PC-9 (cell line): ENCODE results near the gene PLEKHA5. TPM values are rescaled to one million over a fixed set of nuclear protein-coding genes. Genes with fewer than 3 reads are reported as not detected.
A peak's percentile ranks its signal among the peaks of the same experiment; 100 is the strongest.

ENCODE experiments used
- BruUV-seq: library from RNA; stranded (reverse); fragments of 400-500 nt; replicated peaks from 2 replicates; lab custom pipeline; 2021; lab: Mats Ljungman, UMichigan
- CTCF ChIA-PET: fragments of 300-600 bp; sonication (Branson Sonifier 250); formaldehyde crosslinking; loops from one replicate; lab custom pipeline; 2022; ENCODE audit warnings: antibody characterized with exemption; lab: Charles Lee
- POLR2A ChIA-PET: fragments of 300-600 bp; sonication (Branson Sonifier 250); formaldehyde crosslinking; loops from one replicate; lab custom pipeline; 2022; ENCODE audit warnings: antibody characterized with exemption; ENCODE audit not compliant: unreplicated experiment; lab: Charles Lee
- DNase-seq, 2 experiments: peaks; one replicate each; pipeline versions ENCODE4 v3.0.0 to v3.0.0-alpha.2; 2015 to 2022; ENCODE audit warnings: mixed read lengths in 1 of 2
- H2AFZ ChIP-seq: fragments of 200-600 bp; sonication (generic); 2 replicates; pipeline ENCODE4 v1.8.1; 2017; ENCODE audit warnings: antibody characterized with exemption
- H3F3A ChIP-seq: fragments of 200-600 bp; sonication (generic); 2 replicates; pipeline ENCODE4 v1.8.1; 2017; ENCODE audit warnings: antibody characterized with exemption, mild to moderate bottlenecking, low read depth; ENCODE audit not compliant: insufficient read depth
- H3K27ac ChIP-seq: fragments of 200-600 bp; sonication (generic); 2 replicates; pipeline ENCODE4 v1.6.1; 2016; ENCODE audit warnings: mixed run types
- H3K27me3 ChIP-seq: fragments of 200-600 bp; sonication (generic); 2 replicates; pipeline ENCODE4 v1.6.1; 2016; ENCODE audit warnings: low read depth, mixed run types; ENCODE audit not compliant: insufficient read depth
- H3K36me3 ChIP-seq: fragments of 200-600 bp; sonication (generic); 2 replicates; pipeline ENCODE4 v1.6.1; 2016; ENCODE audit warnings: low read depth, mixed run types
- H3K4me1 ChIP-seq: fragments of 200-600 bp; sonication (generic); replicated peaks from 2 replicates; pipeline ENCODE4 v1.6.1; 2016; ENCODE audit warnings: mixed run types; ENCODE audit not compliant: insufficient read depth
- H3K4me2 ChIP-seq: fragments of 200-600 bp; sonication (generic); 2 replicates; pipeline ENCODE4 v1.6.1; 2017; ENCODE audit warnings: mixed run types
- H3K4me3 ChIP-seq: fragments of 200-600 bp; sonication (generic); 2 replicates; pipeline ENCODE4 v1.6.1; 2016; ENCODE audit warnings: mixed run types
- H3K79me2 ChIP-seq: fragments of 200-600 bp; sonication (generic); 2 replicates; pipeline ENCODE4 v1.6.1; 2017; ENCODE audit warnings: low read depth, mixed run types
- H3K9me2 ChIP-seq: fragments of 200-600 bp; sonication (generic); 2 replicates; pipeline ENCODE4 v1.8.1; 2017; ENCODE audit warnings: mild to moderate bottlenecking; ENCODE audit not compliant: insufficient read depth
- H3K9me3 ChIP-seq: fragments of 200-600 bp; sonication (generic); 2 replicates; pipeline ENCODE4 v1.8.1; 2016; ENCODE audit warnings: low read depth; ENCODE audit not compliant: insufficient read depth
- H4K20me1 ChIP-seq: fragments of 200-600 bp; sonication (generic); 2 replicates; pipeline ENCODE4 v1.8.1; 2017; ENCODE audit not compliant: insufficient read depth
- EZH2 ChIP-seq: fragments of 200-600 bp; sonication (generic); IDR thresholded peaks from 2 replicates; pipeline ENCODE4 v1.8.0; 2017; ENCODE audit warnings: antibody characterized with exemption, low read depth
- intact Hi-C: fragments of 100-400 bp; cut with micrococcal nuclease; formaldehyde crosslinking; loops from one replicate; pipeline ENCODE4 v1.10.0; 2022; ENCODE audit not compliant: unreplicated experiment
- total RNA-seq: library from RNA; stranded (reverse); gene quantifications from 2 replicates; pipeline ENCODE4 v1.2.3, GENCODE V29; 2021
- TF ChIP-seq, protein P1 (sequence below): fragments of 200-600 bp; sonication (generic); conservative IDR thresholded peaks from 2 replicates; pipeline ENCODE4 v1.6.1; 2017; ENCODE audit warnings: mixed run types, antibody characterized with exemption, mild to moderate bottlenecking, moderate library complexity

PLEKHA5 gene
- total RNA-seq, 1 experiment from 2014 or later: 54.1 TPM

DNA sequence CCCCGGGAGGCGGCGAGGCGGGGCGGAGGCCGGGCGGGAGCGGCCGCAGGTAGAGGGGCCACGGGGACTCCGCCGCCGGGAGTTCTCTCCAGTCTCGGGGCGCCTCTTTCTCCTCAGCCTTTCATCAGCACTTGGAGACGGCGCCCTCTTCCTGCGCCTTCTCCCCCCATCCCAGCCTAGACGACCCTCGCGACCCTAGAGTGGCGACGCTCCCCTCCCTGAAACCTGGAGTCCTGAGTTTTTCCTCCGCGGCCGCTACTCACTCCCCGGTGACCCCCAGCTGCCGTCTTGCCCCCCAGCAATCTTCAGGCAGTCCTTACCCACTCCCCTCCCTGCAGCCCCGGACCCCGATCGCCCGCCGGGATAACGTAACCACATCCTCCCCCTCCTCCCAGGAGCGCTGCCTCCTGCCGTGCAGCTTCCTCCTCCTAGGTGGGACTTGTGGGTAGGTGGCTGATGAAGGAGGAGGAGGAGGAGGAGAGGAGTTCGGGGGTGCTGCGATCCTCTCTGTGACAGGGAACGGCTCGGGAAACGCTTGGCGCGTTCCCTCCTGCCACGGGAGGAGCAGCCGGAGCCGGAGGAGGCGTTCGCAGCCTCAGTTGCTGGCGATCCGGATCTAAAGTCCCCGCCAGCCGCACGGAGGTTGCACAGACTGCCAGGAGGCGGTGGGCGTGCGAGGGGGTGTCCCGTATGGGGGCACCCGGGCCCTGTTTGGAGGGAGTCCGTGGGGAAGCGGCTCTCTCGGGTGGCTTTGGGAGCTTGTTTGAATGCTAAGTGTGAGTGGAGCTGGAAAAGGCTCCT is 891 bp downstream of the PLEKHA5 start:
- Histone ChIP-seq H3K4me3 (peak overlapping the region; percentile 75), H3K27me3 (no peaks in the 10 kb centered on the region), H3K36me3 (peaks cover 15% of the 10 kb centered on the region; the same call in 1 of the 2 replicates), H2AFZ (peak overlapping the region; percentile 93), H4K20me1 (no peaks in the 10 kb centered on the region), H3K27ac (peak overlapping the region; percentile 36), H3F3A (peaks cover 21% of the 10 kb centered on the region), H3K4me2 (peak overlapping the region; percentile 86), H3K9me3 (peaks cover 8% of the 10 kb centered on the region), H3K79me2 (peaks cover 43% of the 10 kb centered on the region), H3K9me2 (no peaks in the 10 kb centered on the region), H3K4me1 (peaks cover 21% of the 10 kb centered on the region)
- CTCF ChIA-PET: interaction anchor here (0.5 kb wide), 1 partner anchor 59 kb away, joined by 4 read pairs; no protein-coding TSS in a partner anchor
- TF ChIP-seq, protein P1, sequence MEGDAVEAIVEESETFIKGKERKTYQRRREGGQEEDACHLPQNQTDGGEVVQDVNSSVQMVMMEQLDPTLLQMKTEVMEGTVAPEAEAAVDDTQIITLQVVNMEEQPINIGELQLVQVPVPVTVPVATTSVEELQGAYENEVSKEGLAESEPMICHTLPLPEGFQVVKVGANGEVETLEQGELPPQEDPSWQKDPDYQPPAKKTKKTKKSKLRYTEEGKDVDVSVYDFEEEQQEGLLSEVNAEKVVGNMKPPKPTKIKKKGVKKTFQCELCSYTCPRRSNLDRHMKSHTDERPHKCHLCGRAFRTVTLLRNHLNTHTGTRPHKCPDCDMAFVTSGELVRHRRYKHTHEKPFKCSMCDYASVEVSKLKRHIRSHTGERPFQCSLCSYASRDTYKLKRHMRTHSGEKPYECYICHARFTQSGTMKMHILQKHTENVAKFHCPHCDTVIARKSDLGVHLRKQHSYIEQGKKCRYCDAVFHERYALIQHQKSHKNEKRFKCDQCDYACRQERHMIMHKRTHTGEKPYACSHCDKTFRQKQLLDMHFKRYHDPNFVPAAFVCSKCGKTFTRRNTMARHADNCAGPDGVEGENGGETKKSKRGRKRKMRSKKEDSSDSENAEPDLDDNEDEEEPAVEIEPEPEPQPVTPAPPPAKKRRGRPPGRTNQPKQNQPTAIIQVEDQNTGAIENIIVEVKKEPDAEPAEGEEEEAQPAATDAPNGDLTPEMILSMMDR: no peak
- TF ChIP-seq EZH2: no peak
- peak; percentile 46 to 61 for DNase-seq
- BruUV-seq: no TSS peak
- POLR2A ChIA-PET: interaction anchor here (0.6 kb wide), 1 partner anchor 51 kb away, joined by 3 read pairs; no protein-coding TSS in a partner anchor
- intact Hi-C loops: loop anchor here (2.0 to 10.0 kb wide), 7 partner anchors 57 to 868 kb away; partner anchors contain the start of gene PIK3C2G

DNA sequence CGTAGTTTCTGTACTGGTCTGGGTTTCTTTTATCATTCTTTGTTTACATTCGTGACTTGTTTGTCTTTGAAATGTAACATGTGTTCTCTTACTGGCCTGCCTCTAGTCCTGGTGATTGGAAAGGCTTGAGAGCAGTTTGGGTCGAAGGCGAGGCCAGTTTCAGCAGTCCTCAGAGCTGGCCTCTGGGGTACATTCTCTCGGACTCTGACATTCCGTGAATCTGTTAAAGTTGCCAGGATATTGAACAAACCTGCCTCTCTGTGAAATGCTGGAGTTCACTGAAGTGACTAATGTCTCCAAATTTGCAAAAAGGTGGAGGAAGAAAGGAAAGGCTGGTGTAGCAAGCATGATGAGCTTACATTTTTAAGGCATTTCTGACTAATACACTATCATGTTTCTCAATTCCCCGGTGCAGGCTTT is 1.5 kb downstream of the PLEKHA5 start:
- BruUV-seq: TSS peak; percentile 29
- intact Hi-C loops: loop anchor here (2.0 to 10.0 kb wide), 7 partner anchors 56 to 869 kb away; partner anchors contain the start of gene PIK3C2G
- Histone ChIP-seq H3F3A (peaks cover 21% of the 10 kb centered on the region), H3K79me2 (peaks cover 49% of the 10 kb centered on the region), H3K4me2 (peak overlapping the region; percentile 86), H3K27ac (peak overlapping the region; percentile 36), H3K9me2 (no peaks in the 10 kb centered on the region), H3K27me3 (no peaks in the 10 kb centered on the region), H2AFZ (peak overlapping the region; percentile 93), H3K4me1 (peaks cover 21% of the 10 kb centered on the region), H3K9me3 (peaks cover 8% of the 10 kb centered on the region), H3K4me3 (peak overlapping the region; percentile 75), H3K36me3 (peaks cover 15% of the 10 kb centered on the region; the same call in 1 of the 2 replicates), H4K20me1 (no peaks in the 10 kb centered on the region)
- DNase-seq: peak; percentile 30 to 69
- POLR2A ChIA-PET: no interaction called here
- TF ChIP-seq, protein P1: no peak
- TF ChIP-seq EZH2: no peak
- CTCF ChIA-PET: no interaction called here

DNA sequence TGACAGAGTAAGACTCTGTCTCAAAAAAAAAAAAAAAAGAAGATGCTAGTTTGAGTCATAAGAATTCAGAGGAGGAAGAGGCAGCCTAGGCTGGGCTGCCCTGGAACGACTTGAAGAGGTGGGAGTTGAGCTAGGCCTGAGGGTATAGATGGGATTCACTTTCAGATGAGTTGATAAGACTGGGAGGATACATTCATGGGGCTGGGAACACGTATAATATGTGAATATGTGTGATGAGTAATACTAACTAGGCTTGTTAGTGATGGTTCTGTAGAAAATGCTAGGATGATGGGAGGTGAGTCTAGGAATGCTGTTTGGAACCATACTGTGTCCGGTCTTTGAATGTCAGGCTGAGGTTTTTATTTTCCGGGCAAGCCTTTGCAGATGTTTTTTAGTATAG is 9.0 kb downstream of the PLEKHA5 start:
- Histone ChIP-seq H4K20me1 (no peaks in the 10 kb centered on the region), H3K36me3 (peaks cover 12% of the 10 kb centered on the region; the same call in 1 of the 2 replicates), H3K4me1 (peaks cover 3% of the 10 kb centered on the region; the same call in 1 of the 2 replicates), H3K79me2 (peaks cover 36% of the 10 kb centered on the region), H3K4me3 (no peak overlapping the region), H3K27ac (no peak overlapping the region), H3K27me3 (no peaks in the 10 kb centered on the region), H2AFZ (no peak overlapping the region), H3K9me3 (no peaks in the 10 kb centered on the region), H3K9me2 (no peaks in the 10 kb centered on the region), H3F3A (no peaks in the 10 kb centered on the region), H3K4me2 (no peak overlapping the region)
- intact Hi-C loops: loop anchor here (10.0 kb wide), 1 partner anchor 414 kb away; no protein-coding TSS in a partner anchor
- ChIA-PET CTCF (interaction anchor here (0.7 kb wide), 1 partner anchor 16 kb away, joined by 3 read pairs; no protein-coding TSS in a partner anchor), POLR2A (no interaction called here)
- no peak for DNase-seq
- TF ChIP-seq, protein P1: no peak
- TF ChIP-seq EZH2: no peak
- BruUV-seq: no TSS peak
